ENCODE measurements around the gene LUC7L. TPM values are rescaled to one million over a fixed set of nuclear protein-coding genes. Genes with fewer than 3 reads are reported as not detected.
"Not testable (repeated sequence)": the region's sequence is repeated elsewhere in the genome, so short reads cannot be mapped to it uniquely, and the experiment has no call there.

The LUC7L gene
- total and polyA plus RNA-seq, 7 experiments from 2014 or later = 6.9 to 177 (median 148) TPM

GRCh38 chr16:162271-162991 lies 66.8 kb downstream of the LUC7L start:
- H3K36me3 Mint-ChIP-seq = no peaks in the 10 kb centered on the region
- H3K4me3 Mint-ChIP-seq = no peak overlapping the region
- intact Hi-C loops (cut with micrococcal nuclease) = no loop called here

GRCh38 chr16:160691-161190 lies 68.5 kb downstream of the LUC7L start:
- Histone ChIP-seq H3K4me1 (ENCODE audit: control insufficient read depth in 2 of 2, insufficient read depth in 2 of 2, low read length in 2 of 2) (peaks cover 4 to 7% of the 10 kb centered on the region in 2 donors), H3K36me3 (ENCODE audit: control insufficient read depth in 2 of 3, insufficient read depth in 3 of 3, low read length in 3 of 3) (no peaks in the 10 kb centered on the region), H3K27ac (ENCODE audit: low read depth, low read length) (no peak overlapping the region), H3K4me3 (ENCODE audit: low read length) (no peak overlapping the region), H3K27me3 (ENCODE audit: control insufficient read depth in 2 of 2, insufficient read depth in 2 of 2, low read length in 2 of 2) (peaks cover 0 to 6% of the 10 kb centered on the region in 2 donors), H3K9me3 (ENCODE audit: control insufficient read depth in 2 of 3, low read length in 3 of 3) (no peaks in the 10 kb centered on the region)
- Mint-ChIP-seq H3K4me1 (peaks cover 0 to 5% (median 2%) of the 10 kb centered on the region in 7 donors), H3K9me3 (no peaks in the 10 kb centered on the region), H3K4me3 (no peak overlapping the region), H3K27me3 (peaks cover 27 to 42% (median 31%) of the 10 kb centered on the region in 5 donors), H3K36me3 (no peaks in the 10 kb centered on the region), H3K27ac (no peak overlapping the region)
- ATAC-seq = no peak
- intact Hi-C loops (cut with micrococcal nuclease) = no loop called here
- CTCF ChIA-PET = interaction anchor here (0.7 kb wide), 1 partner anchor 28 kb away, joined by 3 read pairs; no protein-coding TSS in a partner anchor
- no peak for DNase-seq
- POLR2A ChIA-PET = no interaction called here

More at GRCh38 chr16:162271-162991, 66.8 kb downstream of the LUC7L start:
- Histone ChIP-seq H3K4me1 (ENCODE audit: control insufficient read depth in 2 of 2, insufficient read depth in 2 of 2, low read length in 2 of 2) (peaks cover 4 to 8% of the 10 kb centered on the region in 2 donors), H3K9me3 (ENCODE audit: control insufficient read depth in 2 of 3, low read length in 3 of 3) (no peaks in the 10 kb centered on the region), H3K27me3 (ENCODE audit: control insufficient read depth in 2 of 2, insufficient read depth in 2 of 2, low read length in 2 of 2) (peaks cover 0 to 20% of the 10 kb centered on the region in 2 donors), H3K36me3 (ENCODE audit: control insufficient read depth in 2 of 3, insufficient read depth in 3 of 3, low read length in 3 of 3) (no peaks in the 10 kb centered on the region), H3K27ac (ENCODE audit: low read depth, low read length) (no peak overlapping the region), H3K4me3 (ENCODE audit: low read length) (no peak overlapping the region)
- DNase-seq = no peak
- peak overlapping the region in 1 of 9 donors; percentile 46 for H3K27ac Mint-ChIP-seq
- peaks cover 3 to 13% (median 8%) of the 10 kb centered on the region in 7 donors for H3K4me1 Mint-ChIP-seq
- ATAC-seq = no peak
- peaks cover 24 to 45% (median 32%) of the 10 kb centered on the region in 5 donors for H3K27me3 Mint-ChIP-seq
- CTCF ChIA-PET = no interaction called here
- POLR2A ChIA-PET = no interaction called here
- H3K9me3 Mint-ChIP-seq = peaks cover 0 to 1% (median 0%) of the 10 kb centered on the region in 11 donors

- H3K9me3 ChIP-seq (ENCODE audit: control insufficient read depth in 2 of 3, low read length in 3 of 3); CTCF ChIA-PET; H3K4me1 ChIP-seq (ENCODE audit: control insufficient read depth in 2 of 2, insufficient read depth in 2 of 2, low read length in 2 of 2); DNase-seq; H3K4me3 ChIP-seq (ENCODE audit: low read length); H3K4me1 Mint-ChIP-seq; POLR2A ChIA-PET; H3K36me3 Mint-ChIP-seq; H3K9me3 Mint-ChIP-seq; H3K4me3 Mint-ChIP-seq; ATAC-seq; H3K27me3 ChIP-seq (ENCODE audit: control insufficient read depth in 2 of 2, insufficient read depth in 2 of 2, low read length in 2 of 2); H3K27ac Mint-ChIP-seq; intact Hi-C loops (cut with micrococcal nuclease); H3K27ac ChIP-seq (ENCODE audit: low read depth, low read length); H3K36me3 ChIP-seq (ENCODE audit: control insufficient read depth in 2 of 3, insufficient read depth in 3 of 3, low read length in 3 of 3): not testable (repeated sequence)
- peaks cover 30 to 41% (median 34%) of the 10 kb centered on the region in 5 donors for H3K27me3 Mint-ChIP-seq
These were observed 69.0 kb downstream of the LUC7L start for GRCh38 chr16:160242-160641.

- intact Hi-C loops (cut with micrococcal nuclease) = no loop called here
- DNase-seq = no peak
- peaks cover 5 to 8% (median 7%) of the 10 kb centered on the region in 7 donors for H3K4me1 Mint-ChIP-seq
- peaks cover 0 to 5% (median 0%) of the 10 kb centered on the region in 5 donors for H3K36me3 Mint-ChIP-seq
- ChIA-PET CTCF (no interaction called here), POLR2A (no interaction called here)
- ATAC-seq = no peak
- Histone ChIP-seq H3K27me3 (ENCODE audit: control insufficient read depth in 2 of 2, insufficient read depth in 2 of 2, low read length in 2 of 2) (peaks cover 0 to 6% of the 10 kb centered on the region in 2 donors), H3K27ac (ENCODE audit: low read depth, low read length) (no peak overlapping the region), H3K36me3 (ENCODE audit: control insufficient read depth in 2 of 3, insufficient read depth in 3 of 3, low read length in 3 of 3) (no peaks in the 10 kb centered on the region), H3K9me3 (ENCODE audit: control insufficient read depth in 2 of 3, low read length in 3 of 3) (no peaks in the 10 kb centered on the region), H3K4me3 (ENCODE audit: low read length) (no peak overlapping the region), H3K4me1 (ENCODE audit: control insufficient read depth in 2 of 2, insufficient read depth in 2 of 2, low read length in 2 of 2) (peaks cover 0 to 4% of the 10 kb centered on the region in 2 donors)
- no peak overlapping the region for H3K4me3 Mint-ChIP-seq
- peaks cover 38 to 45% (median 40%) of the 10 kb centered on the region in 5 donors for H3K27me3 Mint-ChIP-seq
- no peak overlapping the region for H3K27ac Mint-ChIP-seq
- no peaks in the 10 kb centered on the region for H3K9me3 Mint-ChIP-seq
These were observed 70.0 kb downstream of the LUC7L start for GRCh38 chr16:159136-159849.

GRCh38 chr16:155031-155398 lies 74.2 kb downstream of the LUC7L start:
- CTCF ChIA-PET = interaction anchor here (0.7 kb wide), 2 partner anchors 26 to 217 kb away, joined by 4 read pairs; no protein-coding TSS in a partner anchor
- intact Hi-C loops (cut with micrococcal nuclease) = no loop called here
- Mint-ChIP-seq H3K9me3 (no peaks in the 10 kb centered on the region), H3K4me3 (peak overlapping the region; percentile 69 to 86 (median 79)), H3K27ac (peak overlapping the region in 3 of 9 donors; percentile 42 to 55 (median 45)), H3K4me1 (peaks cover 5 to 8% (median 7%) of the 10 kb centered on the region in 7 donors), H3K27me3 (peaks cover 31 to 48% (median 37%) of the 10 kb centered on the region in 5 donors), H3K36me3 (peaks cover 0 to 5% (median 0%) of the 10 kb centered on the region in 5 donors)
- Histone ChIP-seq H3K36me3 (ENCODE audit: control insufficient read depth in 2 of 3, insufficient read depth in 3 of 3, low read length in 3 of 3) (no peaks in the 10 kb centered on the region), H3K27ac (ENCODE audit: low read depth, low read length) (no peak overlapping the region), H3K4me1 (ENCODE audit: control insufficient read depth in 2 of 2, insufficient read depth in 2 of 2, low read length in 2 of 2) (peaks cover 0 to 5% of the 10 kb centered on the region in 2 donors), H3K27me3 (ENCODE audit: control insufficient read depth in 2 of 2, insufficient read depth in 2 of 2, low read length in 2 of 2) (peaks cover 0 to 6% of the 10 kb centered on the region in 2 donors), H3K9me3 (ENCODE audit: control insufficient read depth in 2 of 3, low read length in 3 of 3) (no peaks in the 10 kb centered on the region), H3K4me3 (ENCODE audit: low read length) (no peak overlapping the region)
- DNase-seq (no peak), ATAC-seq (no peak)
- POLR2A ChIA-PET = interaction anchor here (1.2 kb wide), 1 partner anchor 10 kb away, joined by 3 read pairs; the partner anchor contains the start of gene HBM

GRCh38 chr16:154217-155030 lies 74.8 kb downstream of the LUC7L start:
- Histone ChIP-seq H3K36me3 (ENCODE audit: control insufficient read depth in 2 of 3, insufficient read depth in 3 of 3, low read length in 3 of 3) (no peaks in the 10 kb centered on the region), H3K4me3 (ENCODE audit: low read length) (peak overlapping the region; percentile 27), H3K27ac (ENCODE audit: low read depth, low read length) (no peak overlapping the region), H3K27me3 (ENCODE audit: control insufficient read depth in 2 of 2, insufficient read depth in 2 of 2, low read length in 2 of 2) (peaks cover 0 to 6% of the 10 kb centered on the region in 2 donors), H3K9me3 (ENCODE audit: control insufficient read depth in 2 of 3, low read length in 3 of 3) (no peaks in the 10 kb centered on the region), H3K4me1 (ENCODE audit: control insufficient read depth in 2 of 2, insufficient read depth in 2 of 2, low read length in 2 of 2) (peaks cover 0 to 5% of the 10 kb centered on the region in 2 donors)
- DNase-seq (peak in 1 of 9 donors; percentile 47), ATAC-seq (peak; percentile 22)
- H3K4me1 Mint-ChIP-seq = peaks cover 5 to 8% (median 7%) of the 10 kb centered on the region in 7 donors
- intact Hi-C loops (cut with micrococcal nuclease) = loop anchor here in 1 of 2 donors (1.0 kb wide), 1 partner anchor 27 kb away; no protein-coding TSS in a partner anchor
- CTCF ChIA-PET = interaction anchor here (0.7 kb wide), 1 partner anchor 217 kb away, joined by 4 read pairs; no protein-coding TSS in a partner anchor
- H3K36me3 Mint-ChIP-seq = peaks cover 0 to 5% (median 0%) of the 10 kb centered on the region in 5 donors
- POLR2A ChIA-PET = no interaction called here
- peak overlapping the region; percentile 69 to 86 (median 79) for H3K4me3 Mint-ChIP-seq
- H3K9me3 Mint-ChIP-seq = no peaks in the 10 kb centered on the region
- peaks cover 28 to 51% (median 35%) of the 10 kb centered on the region in 5 donors for H3K27me3 Mint-ChIP-seq
- peak overlapping the region in 4 of 9 donors; percentile 10 to 55 (median 44) for H3K27ac Mint-ChIP-seq
